Karpas-422 (cell line): ENCODE data around the gene FUZ. TPM values are rescaled to one million over a fixed set of nuclear protein-coding genes. Genes with fewer than 3 reads are reported as not detected.

ENCODE experiments used
- DNase-seq: peaks from one replicate; pipeline ENCODE4 v3.0.0-alpha.2; 2015
- H2AFZ ChIP-seq: fragments of 200-600 bp; sonication (generic); 2 replicates; pipeline ENCODE4 v1.6.1; 2014; ENCODE audit warnings: antibody characterized with exemption, low read length, mixed read lengths
- H3K27ac ChIP-seq: fragments of 200-600 bp; sonication (generic); 2 replicates; pipeline ENCODE4 v1.5.1; 2014; ENCODE audit warnings: mild to moderate bottlenecking, low read length, moderate library complexity
- H3K27me3 ChIP-seq: fragments of 200-600 bp; sonication (generic); 2 replicates; pipeline ENCODE4 v1.6.1; 2014; ENCODE audit warnings: low read length, mixed read lengths
- H3K36me3 ChIP-seq: fragments of 200-600 bp; sonication (generic); 2 replicates; pipeline ENCODE4 v1.6.1; 2014; ENCODE audit warnings: low read length, mixed read lengths; ENCODE audit not compliant: insufficient read depth
- H3K4me1 ChIP-seq: fragments of 200-600 bp; sonication (generic); 2 replicates; pipeline ENCODE4 v1.6.1; 2014; ENCODE audit warnings: mild to moderate bottlenecking, low read length, mixed read lengths
- H3K4me2 ChIP-seq: fragments of 200-600 bp; sonication (generic); 2 replicates; pipeline ENCODE4 v1.6.1; 2014; ENCODE audit warnings: low read length, low read depth, mild to moderate bottlenecking; ENCODE audit not compliant: poor library complexity, severe bottlenecking
- H3K4me3 ChIP-seq: fragments of 200-600 bp; sonication (generic); 2 replicates; pipeline ENCODE4 v1.5.1; 2014; ENCODE audit warnings: mild to moderate bottlenecking, antibody characterized with exemption, low read length, mixed read lengths
- H3K79me2 ChIP-seq: fragments of 200-600 bp; sonication (generic); 2 replicates; pipeline ENCODE4 v1.6.1; 2014; ENCODE audit warnings: mild to moderate bottlenecking, low read length, mixed read lengths
- H3K9ac ChIP-seq: fragments of 200-600 bp; sonication (generic); 2 replicates; pipeline ENCODE4 v1.6.0; 2014; ENCODE audit warnings: low read length
- H3K9me2 ChIP-seq: fragments of 200-600 bp; sonication (generic), shearing (Covaris generic); replicated peaks from 2 replicates; pipeline ENCODE4 v1.6.0; 2014; ENCODE audit warnings: mild to moderate bottlenecking, low read length, moderate library complexity; ENCODE audit not compliant: insufficient read depth
- H3K9me3 ChIP-seq: fragments of 300-700, 200-600 bp; sonication (generic); 2 replicates; pipeline ENCODE4 v1.6.1; 2014; ENCODE audit warnings: low read length, mixed read lengths
- H4K20me1 ChIP-seq: fragments of 200-600 bp; sonication (generic); 2 replicates; pipeline ENCODE4 v1.6.1; 2014; ENCODE audit warnings: mild to moderate bottlenecking, antibody characterized with exemption, low read length, low read depth; ENCODE audit not compliant: insufficient read depth
- total RNA-seq: library from RNA; depleted of rRNA; stranded (reverse); fragments of >200 nt; shearing (Covaris generic); gene quantifications from 2 replicates; pipeline ENCODE4 v1.2.3, GENCODE V29; 2014; ENCODE audit warnings: low replicate concordance

The FUZ gene
- total RNA-seq, 1 experiment from 2014 or later, result 15.8 TPM

GRCh38 chr19:49795615-49796014 lies 17.5 kb downstream of the FUZ start:
- H3K27ac ChIP-seq, result no peak overlapping the region
- no peaks in the 10 kb centered on the region for H3K27me3 ChIP-seq
- no peak for DNase-seq
- no peaks in the 10 kb centered on the region for H3K9me3 ChIP-seq
- no peaks in the 10 kb centered on the region for H3K79me2 ChIP-seq
- no peak overlapping the region for H3K9ac ChIP-seq
- 0 out of 2 replicates have a peak, but pooled peaks cover 16% of the 10 kb centered on the region for H3K36me3 ChIP-seq
- no peaks in the 10 kb centered on the region for H3K4me1 ChIP-seq
- H3K4me2 ChIP-seq, result no peak overlapping the region
- no peaks in the 10 kb centered on the region for H3K9me2 ChIP-seq
- H3K4me3 ChIP-seq, result no peak overlapping the region
- H2AFZ ChIP-seq, result no peak overlapping the region
- H4K20me1 ChIP-seq, result 0 out of 2 replicates have a peak, but pooled peaks cover 3% of the 10 kb centered on the region

- no peaks in the 10 kb centered on the region for H3K4me1 ChIP-seq
- H3K9me2 ChIP-seq, result no peaks in the 10 kb centered on the region
- H3K4me3 ChIP-seq, result no peak overlapping the region
- H3K27me3 ChIP-seq, result no peaks in the 10 kb centered on the region
- peaks cover 16% of the 10 kb centered on the region; the same call in 1 of the 2 replicates for H3K36me3 ChIP-seq
- H4K20me1 ChIP-seq, result 0 out of 2 replicates have a peak, but pooled peaks cover 3% of the 10 kb centered on the region
- no peak for DNase-seq
- no peaks in the 10 kb centered on the region for H3K9me3 ChIP-seq
- no peak overlapping the region for H2AFZ ChIP-seq
- no peak overlapping the region for H3K4me2 ChIP-seq
- H3K9ac ChIP-seq, result no peak overlapping the region
- H3K79me2 ChIP-seq, result peaks cover 7% of the 10 kb centered on the region
- no peak overlapping the region for H3K27ac ChIP-seq
Measured at GRCh38 chr19:49793561-49793840, 19.6 kb downstream of the FUZ start.

- Histone ChIP-seq H3K9ac (no peak overlapping the region), H3K36me3 (peaks cover 16% of the 10 kb centered on the region; the same call in 1 of the 2 replicates)
Measured at GRCh38 chr19:49792829-49793560, 20.1 kb downstream of the FUZ start.

GRCh38 chr19:49791776-49792445 lies 21.2 kb downstream of the FUZ start:
- no peak overlapping the region for H3K4me3 ChIP-seq
- DNase-seq, result no peak
- H3K27ac ChIP-seq, result no peak overlapping the region
- H3K36me3 ChIP-seq, result peaks cover 16% of the 10 kb centered on the region; the same call in 1 of the 2 replicates
- H3K9me3 ChIP-seq, result no peaks in the 10 kb centered on the region
- H3K9me2 ChIP-seq, result no peaks in the 10 kb centered on the region
- H3K4me2 ChIP-seq, result no peak overlapping the region
- no peaks in the 10 kb centered on the region for H3K27me3 ChIP-seq
- H3K9ac ChIP-seq, result no peak overlapping the region
- no peak overlapping the region for H2AFZ ChIP-seq
- H3K4me1 ChIP-seq, result no peaks in the 10 kb centered on the region
- H4K20me1 ChIP-seq, result peaks cover 6% of the 10 kb centered on the region; the same call in 1 of the 2 replicates
- peaks cover 15% of the 10 kb centered on the region for H3K79me2 ChIP-seq

More at GRCh38 chr19:49792829-49793560, 20.1 kb downstream of the FUZ start:
- Histone ChIP-seq H3K4me3 (no peak overlapping the region), H4K20me1 (0 out of 2 replicates have a peak, but pooled peaks cover 3% of the 10 kb centered on the region), H3K27me3 (no peaks in the 10 kb centered on the region), H3K4me1 (no peaks in the 10 kb centered on the region), H3K9me2 (no peaks in the 10 kb centered on the region), H3K79me2 (peaks cover 12% of the 10 kb centered on the region), H3K4me2 (no peak overlapping the region), H3K27ac (no peak overlapping the region), H3K9me3 (no peaks in the 10 kb centered on the region), H2AFZ (no peak overlapping the region)
- DNase-seq, result no peak

- no peak for DNase-seq
- no peak overlapping the region for H3K4me2 ChIP-seq
- H4K20me1 ChIP-seq, result peaks cover 6% of the 10 kb centered on the region; the same call in 1 of the 2 replicates
- no peak overlapping the region for H3K27ac ChIP-seq
- H3K79me2 ChIP-seq, result peaks cover 22% of the 10 kb centered on the region
- no peaks in the 10 kb centered on the region for H3K9me3 ChIP-seq
- H3K36me3 ChIP-seq, result peaks cover 12% of the 10 kb centered on the region; the same call in 1 of the 2 replicates
- H3K27me3 ChIP-seq, result no peaks in the 10 kb centered on the region
- H2AFZ ChIP-seq, result no peak overlapping the region
- no peak overlapping the region for H3K9ac ChIP-seq
- H3K4me1 ChIP-seq, result no peaks in the 10 kb centered on the region
- no peaks in the 10 kb centered on the region for H3K9me2 ChIP-seq
- H3K4me3 ChIP-seq, result no peak overlapping the region
Measured at GRCh38 chr19:49790866-49791265, 22.2 kb downstream of the FUZ start.

GRCh38 chr19:49788857-49789256 lies 24.2 kb downstream of the FUZ start:
- no peak for DNase-seq
- H3K27me3 ChIP-seq, result no peaks in the 10 kb centered on the region
- no peaks in the 10 kb centered on the region for H3K9me2 ChIP-seq
- H2AFZ ChIP-seq, result no peak overlapping the region
- no peak overlapping the region for H3K4me3 ChIP-seq
- peaks cover 6% of the 10 kb centered on the region; the same call in 1 of the 2 replicates for H4K20me1 ChIP-seq
- no peaks in the 10 kb centered on the region for H3K9me3 ChIP-seq
- peaks cover 25% of the 10 kb centered on the region for H3K79me2 ChIP-seq
- peaks cover 12% of the 10 kb centered on the region; the same call in 1 of the 2 replicates for H3K36me3 ChIP-seq
- H3K4me2 ChIP-seq, result no peak overlapping the region
- H3K4me1 ChIP-seq, result no peaks in the 10 kb centered on the region
- no peak overlapping the region for H3K9ac ChIP-seq
- H3K27ac ChIP-seq, result no peak overlapping the region

GRCh38 chr19:49787746-49788145 lies 25.3 kb downstream of the FUZ start:
- Histone ChIP-seq H3K9me2 (no peaks in the 10 kb centered on the region), H3K27ac (no peak overlapping the region), H3K4me2 (no peak overlapping the region), H3K4me1 (no peaks in the 10 kb centered on the region), H3K9me3 (no peaks in the 10 kb centered on the region), H3K36me3 (peaks cover 14% of the 10 kb centered on the region; the same call in 1 of the 2 replicates), H3K27me3 (no peaks in the 10 kb centered on the region), H3K9ac (no peak overlapping the region), H3K79me2 (peaks cover 25% of the 10 kb centered on the region), H3K4me3 (no peak overlapping the region), H4K20me1 (peaks cover 6% of the 10 kb centered on the region; the same call in 1 of the 2 replicates), H2AFZ (no peak overlapping the region)
- DNase-seq, result no peak

GRCh38 chr19:49786376-49786820 lies 26.7 kb downstream of the FUZ start:
- no peak overlapping the region for H3K4me2 ChIP-seq
- H4K20me1 ChIP-seq, result peaks cover 5% of the 10 kb centered on the region; the same call in 1 of the 2 replicates
- H3K9ac ChIP-seq, result no peak overlapping the region
- H3K4me1 ChIP-seq, result no peaks in the 10 kb centered on the region
- no peak for DNase-seq
- H3K79me2 ChIP-seq, result peaks cover 26% of the 10 kb centered on the region
- H3K9me3 ChIP-seq, result no peaks in the 10 kb centered on the region
- H3K27ac ChIP-seq, result no peak overlapping the region
- no peaks in the 10 kb centered on the region for H3K9me2 ChIP-seq
- H2AFZ ChIP-seq, result no peak overlapping the region
- H3K27me3 ChIP-seq, result no peaks in the 10 kb centered on the region
- H3K36me3 ChIP-seq, result peaks cover 12% of the 10 kb centered on the region; the same call in 1 of the 2 replicates
- H3K4me3 ChIP-seq, result no peak overlapping the region
